ENCODE measurements around the gene PTPRG.

The PTPRG gene

DNA sequence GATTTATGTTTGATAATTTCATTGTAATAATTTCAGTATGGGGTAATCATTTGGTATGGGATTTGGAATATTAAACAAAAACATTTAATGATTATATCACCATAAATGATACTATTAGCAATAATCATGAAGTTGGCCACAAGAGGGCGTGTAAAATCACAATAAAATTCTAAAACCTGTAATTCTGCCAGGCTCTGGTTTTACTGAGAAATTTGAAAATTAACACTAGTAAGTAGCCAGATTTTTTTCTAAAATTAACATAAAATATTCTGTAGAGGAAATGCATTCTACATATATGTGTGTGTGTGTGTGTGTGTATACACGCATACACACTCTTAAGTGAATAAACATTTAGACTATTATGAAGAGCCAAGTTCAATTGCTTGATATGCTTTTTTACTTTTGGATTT lies 771.5 kb downstream of the PTPRG start:
- DNase-seq = no peak

DNA sequence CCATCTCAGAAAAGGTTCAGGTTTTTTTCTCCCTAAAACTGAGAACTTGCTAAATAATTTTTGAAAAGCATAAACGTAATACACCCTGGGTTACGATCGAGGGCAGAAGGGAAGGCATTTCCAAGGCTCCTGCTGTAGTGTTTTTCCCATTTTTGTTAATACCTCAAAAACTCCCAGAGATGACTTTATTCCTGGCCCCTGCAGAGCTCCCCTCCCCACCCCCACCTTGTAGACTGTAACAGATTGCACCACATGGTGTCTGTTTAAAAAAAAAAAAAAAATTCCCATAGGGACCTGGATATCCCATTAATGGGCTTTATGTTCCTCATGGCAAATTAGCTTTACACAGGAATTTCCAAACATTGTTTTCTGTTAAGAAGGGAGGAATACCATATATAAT lies 773.8 kb downstream of the PTPRG start:
- no peak for DNase-seq

DNA sequence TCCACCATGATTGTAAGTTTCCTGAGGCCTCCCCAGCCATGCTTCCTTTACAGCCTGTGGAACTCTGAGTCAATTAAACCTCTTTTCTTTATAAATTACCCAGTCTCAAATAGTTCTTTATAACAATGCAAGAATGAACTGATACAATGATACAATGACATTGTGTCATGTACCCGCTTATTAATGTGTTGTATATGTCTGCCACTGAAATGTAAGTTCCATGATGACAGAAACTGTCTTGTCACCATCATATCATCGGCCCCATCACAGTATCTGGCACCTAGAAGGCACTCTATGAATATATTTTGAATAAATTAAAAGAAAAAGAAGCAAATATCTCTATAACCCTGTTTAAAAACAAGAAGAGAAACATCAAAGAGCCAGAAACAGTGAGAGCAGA lies 782.4 kb downstream of the PTPRG start:
- no peak for DNase-seq

All from CD4-positive, alpha-beta T cell treated with Interleukin-17A for 4 hours (primary cell).